Subcutaneous abdominal adipose tissue (tissue), 5 donors: Measurements from ENCODE around the gene PARD3.
"Not testable (repeated sequence)": the region's sequence is repeated elsewhere in the genome, so short reads cannot be mapped to it uniquely, and the experiment has no call there.

Experiments
- H3K27ac ChIP-seq: one replicate; pipeline ENCODE4 v1.7.0; 2013; ENCODE audit warnings: low read depth, mild to moderate bottlenecking, inconsistent platforms, low read length, moderate library complexity
- H3K27me3 ChIP-seq, 5 donors: one replicate each; pipeline ENCODE4 v1.7.0; 2013; ENCODE audit warnings: low read length in 5 of 5, inconsistent platforms in 1 of 5; ENCODE audit not compliant: control insufficient read depth in 5 of 5, insufficient read depth in 4 of 5
- H3K36me3 ChIP-seq, 5 donors: one replicate each; pipeline ENCODE4 v1.7.0; 2013; ENCODE audit warnings: low read length in 5 of 5; ENCODE audit not compliant: control insufficient read depth in 5 of 5, insufficient read depth in 5 of 5
- H3K4me1 ChIP-seq, 5 donors: one replicate each; pipeline ENCODE4 v1.7.0; 2013; ENCODE audit warnings: low read length in 5 of 5, mild to moderate bottlenecking in 3 of 5, moderate library complexity in 1 of 5; ENCODE audit not compliant: control insufficient read depth in 5 of 5, insufficient read depth in 5 of 5
- H3K4me3 ChIP-seq, 5 donors: one replicate each; pipeline ENCODE4 v1.7.0; 2013; ENCODE audit warnings: low read length in 5 of 5, low read depth in 1 of 5
- H3K9ac ChIP-seq, 5 donors: one replicate each; pipeline ENCODE4 v1.7.0; 2013; ENCODE audit warnings: low read length in 5 of 5, mild to moderate bottlenecking in 4 of 5, moderate library complexity in 3 of 5
- H3K9me3 ChIP-seq, 5 donors: one replicate each; pipeline ENCODE4 v1.7.0; 2013; ENCODE audit warnings: low read length in 5 of 5; ENCODE audit not compliant: control insufficient read depth in 5 of 5
- donor health status: healthy.
- donor health status: healthy.
- donor health status: healthy.
- donor health status: healthy.
- donor health status: healthy.

PARD3 gene

DNA sequence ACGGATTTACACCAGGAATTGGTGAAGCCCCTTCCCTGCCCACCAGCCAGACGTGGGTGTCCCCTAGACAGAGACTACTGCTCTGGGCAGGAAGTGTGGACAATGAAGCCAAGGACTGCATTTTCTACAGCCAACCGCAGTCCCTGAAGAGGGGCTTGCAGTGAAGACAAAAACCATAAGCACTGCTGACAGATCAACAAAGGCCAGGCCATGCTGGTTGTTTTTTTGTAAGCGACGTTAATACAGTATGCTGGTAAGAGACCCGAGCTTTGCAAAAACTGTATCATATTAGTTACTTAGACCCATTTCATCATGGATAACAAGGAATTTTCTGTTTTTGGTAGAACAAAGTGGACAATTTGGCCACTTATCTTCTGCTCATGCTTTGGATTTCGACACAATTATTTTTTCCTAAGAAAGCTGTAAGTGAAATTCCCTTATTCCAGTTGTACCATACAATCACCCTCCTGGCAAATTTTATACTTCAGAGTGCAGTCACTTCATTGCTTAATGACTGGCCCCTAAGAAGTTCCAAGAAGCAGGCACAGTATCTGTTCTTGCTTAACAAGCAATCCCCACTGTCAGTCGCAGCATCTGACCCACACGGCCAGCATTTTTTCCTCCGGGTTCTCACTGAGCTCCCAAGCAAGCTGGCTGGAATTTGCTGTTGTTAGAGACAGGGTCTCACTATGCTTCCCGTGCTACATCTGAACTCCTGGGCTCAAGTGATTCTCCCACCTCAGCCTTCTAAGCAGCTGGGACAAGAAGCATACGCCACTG lies 163.5 kb downstream of the PARD3 start:
- H3K9ac ChIP-seq = peak overlapping the region in 1 of 5 donors; percentile 6
- no peaks in the 10 kb centered on the region for H3K36me3 ChIP-seq
- no peaks in the 10 kb centered on the region for H3K9me3 ChIP-seq
- peaks cover 0 to 15% (median 5%) of the 10 kb centered on the region in 5 donors for H3K4me1 ChIP-seq
- no peaks in the 10 kb centered on the region for H3K27me3 ChIP-seq
- H3K4me3 ChIP-seq = no peak overlapping the region
- no peak overlapping the region for H3K27ac ChIP-seq

DNA sequence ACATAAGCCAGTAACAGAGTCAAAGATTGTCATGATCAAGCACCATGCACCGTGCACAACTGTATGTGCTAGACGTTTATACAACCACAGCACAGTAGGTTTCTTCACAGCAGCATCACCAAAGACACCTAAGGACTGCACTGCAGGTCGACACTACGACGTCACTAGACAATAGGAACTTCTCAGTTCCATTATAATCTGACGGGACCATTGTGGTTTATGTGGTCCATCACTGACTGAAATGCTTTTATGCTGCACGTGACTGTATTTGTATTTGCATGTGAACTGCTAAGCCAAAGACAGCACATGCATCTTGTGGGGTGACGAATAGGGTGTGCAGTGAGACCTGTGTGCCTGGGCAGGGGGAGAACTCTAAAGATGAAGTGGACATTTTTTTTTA lies 164.9 kb downstream of the PARD3 start:
- no peaks in the 10 kb centered on the region for H3K9me3 ChIP-seq
- no peak overlapping the region for H3K27ac ChIP-seq
- H3K27me3 ChIP-seq = no peaks in the 10 kb centered on the region
- no peak overlapping the region for H3K4me3 ChIP-seq
- H3K36me3 ChIP-seq = no peaks in the 10 kb centered on the region
- no peak overlapping the region for H3K9ac ChIP-seq
- H3K4me1 ChIP-seq = peaks cover 0 to 15% (median 5%) of the 10 kb centered on the region in 5 donors

DNA sequence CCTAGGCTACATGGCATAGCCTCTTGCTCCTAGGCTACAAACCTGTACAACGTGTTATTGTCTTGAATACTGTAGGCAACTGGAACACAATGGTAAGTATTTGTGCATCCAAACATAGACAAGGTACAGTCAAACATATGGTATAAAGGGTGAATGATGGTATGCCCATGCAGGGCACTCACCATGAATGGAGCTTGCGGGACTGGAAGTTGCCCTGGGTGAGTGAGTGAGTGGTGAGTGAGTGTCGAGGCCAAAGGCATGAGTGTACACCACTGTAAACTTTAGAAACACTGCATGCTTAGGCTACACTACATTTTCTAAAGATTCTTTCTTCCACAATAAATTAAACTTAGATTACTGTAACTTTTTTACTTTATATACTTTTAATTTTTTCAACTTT lies 165.7 kb downstream of the PARD3 start:
- Histone ChIP-seq H3K4me3 (no peak overlapping the region), H3K36me3 (no peaks in the 10 kb centered on the region), H3K27me3 (no peaks in the 10 kb centered on the region), H3K4me1 (peaks cover 0 to 17% (median 6%) of the 10 kb centered on the region in 5 donors), H3K27ac (no peak overlapping the region), H3K9me3 (no peaks in the 10 kb centered on the region), H3K9ac (no peak overlapping the region)

DNA sequence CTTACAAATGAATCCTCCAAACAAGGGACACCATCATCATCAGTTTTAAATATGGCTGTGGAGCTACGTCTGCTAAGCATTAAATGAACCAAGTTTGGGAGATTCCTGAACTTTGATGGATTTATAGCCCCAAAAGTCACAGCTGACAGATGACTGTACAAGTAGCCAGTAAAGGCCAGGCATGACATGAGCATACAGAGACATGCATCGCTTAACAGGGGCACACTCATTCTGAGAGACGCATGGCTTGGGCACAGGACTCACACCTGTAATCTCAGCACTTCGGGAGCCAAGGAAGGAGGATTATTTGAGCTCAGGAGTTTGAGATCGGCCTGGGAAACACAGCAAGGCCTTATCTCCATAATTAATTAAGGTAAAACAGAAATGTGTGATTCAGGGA lies 166.2 kb downstream of the PARD3 start:
- Histone ChIP-seq H3K4me1 (peaks cover 0 to 21% (median 11%) of the 10 kb centered on the region in 5 donors), H3K27ac (no peak overlapping the region), H3K27me3 (no peaks in the 10 kb centered on the region), H3K9ac (no peak overlapping the region), H3K9me3 (no peaks in the 10 kb centered on the region), H3K4me3 (no peak overlapping the region), H3K36me3 (no peaks in the 10 kb centered on the region)

DNA sequence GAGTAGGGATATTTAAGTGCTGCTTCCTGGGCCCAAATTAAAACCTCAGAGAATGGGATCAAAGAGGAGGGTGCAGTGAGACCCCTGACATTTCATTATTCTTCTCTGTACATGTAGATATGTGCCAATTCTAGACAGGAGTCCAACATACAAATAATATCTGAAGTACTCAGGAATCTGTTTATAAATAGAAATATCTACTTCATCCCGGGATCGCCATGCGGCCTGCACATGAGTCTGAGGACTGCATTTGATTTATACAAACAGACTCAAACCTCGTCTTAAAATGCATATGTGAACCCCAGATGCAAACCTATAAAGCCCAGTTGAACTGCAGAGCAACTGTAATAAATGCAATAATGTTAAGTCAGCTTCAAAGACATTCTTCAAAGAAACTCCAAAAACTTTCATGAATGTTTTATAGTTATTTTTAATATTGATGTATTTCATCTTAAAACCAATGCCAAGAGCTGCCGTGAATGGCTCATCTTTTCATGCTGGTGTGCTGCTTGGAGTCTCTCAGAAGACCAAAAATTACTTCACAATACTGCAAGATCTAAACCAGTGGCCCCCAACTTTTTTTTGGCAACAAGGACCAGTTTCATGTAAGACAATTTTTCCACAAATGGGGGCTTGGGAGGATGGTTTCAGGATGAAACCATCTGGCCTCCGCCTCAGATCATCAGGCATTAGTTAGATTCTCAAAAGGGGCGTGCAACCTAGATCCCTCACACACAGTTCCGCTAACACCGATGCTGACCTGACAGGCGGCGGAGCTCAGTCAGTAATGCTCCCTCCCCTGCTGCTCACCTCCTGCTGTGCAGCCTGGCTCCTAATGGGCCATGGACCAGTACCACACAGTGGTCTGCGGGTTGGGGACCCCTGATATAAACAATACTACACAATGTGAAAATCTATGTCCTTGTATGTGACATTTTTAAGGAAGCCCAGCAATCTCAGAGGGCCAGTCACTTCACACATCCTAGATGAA lies 166.9 kb downstream of the PARD3 start:
- Histone ChIP-seq H3K9me3 (no peaks in the 10 kb centered on the region), H3K36me3 (no peaks in the 10 kb centered on the region), H3K9ac (no peak overlapping the region), H3K27me3 (no peaks in the 10 kb centered on the region), H3K4me3 (no peak overlapping the region), H3K4me1 (peaks cover 0 to 23% (median 12%) of the 10 kb centered on the region in 5 donors), H3K27ac (no peak overlapping the region)

DNA sequence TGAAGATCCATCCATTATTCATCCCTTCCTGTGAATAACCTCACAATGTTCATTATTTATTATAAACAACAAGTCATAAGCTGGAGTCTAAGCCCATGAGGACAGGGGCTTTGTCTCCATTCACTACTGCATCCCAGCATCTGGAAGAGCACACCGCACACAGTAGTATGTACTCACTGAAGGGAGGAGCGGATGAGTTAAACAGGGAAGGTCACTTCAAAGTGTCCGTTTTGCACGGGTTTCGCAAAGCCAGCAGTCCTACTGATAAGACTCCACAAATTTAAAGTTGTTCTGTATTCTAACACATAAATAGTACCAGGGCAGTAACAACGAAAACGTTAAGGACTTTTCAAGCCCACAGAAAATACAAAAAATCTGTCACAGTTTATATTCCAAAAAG lies 167.9 kb downstream of the PARD3 start:
- Histone ChIP-seq H3K36me3 (no peaks in the 10 kb centered on the region), H3K4me3 (no peak overlapping the region), H3K9me3 (no peaks in the 10 kb centered on the region), H3K4me1 (peaks cover 0 to 21% (median 12%) of the 10 kb centered on the region in 5 donors), H3K9ac (no peak overlapping the region), H3K27ac (no peak overlapping the region), H3K27me3 (no peaks in the 10 kb centered on the region)

DNA sequence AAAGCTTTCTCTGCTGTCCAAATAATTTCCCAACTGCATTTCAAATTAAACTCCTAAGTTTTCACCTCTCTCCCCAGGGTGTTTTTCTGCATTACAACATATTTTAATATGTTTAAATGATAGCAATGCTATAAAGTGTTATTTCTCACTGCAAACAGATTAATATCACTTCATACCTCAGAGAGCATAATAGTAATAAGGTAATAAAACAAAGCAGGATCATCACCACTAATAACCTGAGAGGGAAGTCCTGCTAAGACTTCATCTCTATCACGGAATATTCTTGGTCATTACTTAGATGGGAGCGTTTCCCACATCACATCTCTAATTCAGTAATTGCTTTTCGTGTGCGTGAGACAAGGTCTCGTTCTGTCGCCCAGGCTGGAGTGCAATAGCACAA lies 168.8 kb downstream of the PARD3 start:
- Histone ChIP-seq H3K36me3 (no peaks in the 10 kb centered on the region), H3K9me3 (no peaks in the 10 kb centered on the region), H3K9ac (no peak overlapping the region), H3K4me3 (no peak overlapping the region), H3K4me1 (peaks cover 0 to 13% (median 8%) of the 10 kb centered on the region in 5 donors), H3K27ac (no peak overlapping the region), H3K27me3 (no peaks in the 10 kb centered on the region)

DNA sequence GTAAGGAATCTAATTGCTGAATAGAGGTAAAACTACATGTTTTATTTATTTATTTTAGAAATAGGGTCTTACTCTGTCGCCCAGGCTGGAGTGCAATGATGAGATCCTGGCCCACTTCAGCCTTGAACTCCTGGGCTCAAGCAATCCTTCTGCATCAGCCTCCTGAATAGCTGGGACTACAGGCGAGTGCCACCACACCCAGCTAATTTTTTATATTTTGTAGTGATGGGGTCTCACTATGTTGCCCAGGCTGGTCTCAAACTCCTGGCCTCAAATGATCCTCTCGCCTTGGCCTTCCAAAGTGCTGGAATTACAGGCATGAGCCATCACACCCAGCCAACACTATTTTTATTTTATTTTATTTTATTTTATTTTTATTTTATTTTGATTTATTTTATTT lies 170.3 kb downstream of the PARD3 start:
- H3K27me3 ChIP-seq, H3K9me3 ChIP-seq: not testable (repeated sequence)

DNA sequence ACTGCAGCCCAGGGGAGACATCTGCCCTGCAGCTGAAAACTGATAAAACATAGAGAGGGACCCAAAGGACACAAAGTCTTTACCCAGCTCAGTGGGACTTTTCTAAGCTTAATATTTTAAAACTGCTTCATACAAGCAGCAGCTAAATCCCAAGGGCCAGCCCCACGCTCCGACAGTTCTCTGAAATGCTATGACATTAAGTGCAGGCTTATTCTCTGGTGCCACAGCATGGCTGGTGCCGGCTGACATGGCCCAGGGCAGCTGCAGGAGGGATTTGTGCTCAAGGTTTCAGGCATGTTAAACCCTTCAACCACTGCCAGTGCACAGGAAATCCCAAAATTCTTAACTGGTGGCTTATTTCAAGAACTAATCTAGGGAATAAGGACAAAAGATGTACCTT lies 170.9 kb downstream of the PARD3 start:
- H3K27me3 ChIP-seq = no peaks in the 10 kb centered on the region
- H3K9me3 ChIP-seq = no peaks in the 10 kb centered on the region
- peaks cover 0 to 8% (median 6%) of the 10 kb centered on the region in 5 donors for H3K4me1 ChIP-seq
- no peaks in the 10 kb centered on the region for H3K36me3 ChIP-seq
- H3K27ac ChIP-seq = no peak overlapping the region
- H3K4me3 ChIP-seq = no peak overlapping the region
- H3K9ac ChIP-seq = no peak overlapping the region

More for the DNA sequence above, 170.3 kb downstream of the PARD3 start:
- H3K27ac ChIP-seq, H3K36me3 ChIP-seq, H3K9ac ChIP-seq, H3K4me3 ChIP-seq, H3K4me1 ChIP-seq: not testable (repeated sequence)

DNA sequence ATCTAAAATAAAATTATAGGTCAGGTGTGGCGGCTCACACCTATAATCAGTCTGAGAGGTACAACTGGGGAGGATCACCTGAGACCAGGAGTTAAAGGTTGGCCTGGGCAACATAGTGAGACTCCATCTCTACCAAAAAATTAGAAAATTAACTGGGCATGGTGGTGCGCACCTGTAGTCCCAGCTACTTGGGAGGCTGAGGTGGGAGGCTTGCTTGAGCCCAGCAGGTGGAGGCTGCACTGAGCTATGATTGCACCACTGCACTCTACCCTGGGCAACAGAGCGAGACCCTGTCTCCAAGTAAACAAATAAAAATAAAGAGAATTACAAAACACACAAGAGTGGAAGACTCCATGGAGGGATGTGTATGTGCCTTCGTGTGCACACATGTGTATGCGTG lies 171.5 kb downstream of the PARD3 start:
- no peak overlapping the region for H3K27ac ChIP-seq
- no peaks in the 10 kb centered on the region for H3K9me3 ChIP-seq
- no peaks in the 10 kb centered on the region for H3K36me3 ChIP-seq
- no peak overlapping the region for H3K4me3 ChIP-seq
- no peaks in the 10 kb centered on the region for H3K27me3 ChIP-seq
- H3K9ac ChIP-seq = no peak overlapping the region
- peaks cover 0 to 12% (median 8%) of the 10 kb centered on the region in 5 donors for H3K4me1 ChIP-seq
